Right lobe of liver (tissue), 6 donors: ENCODE measurements around the gene VGLL4. TPM values are rescaled to one million over a fixed set of nuclear protein-coding genes. Genes with fewer than 3 reads are reported as not detected.

Source experiments
- ATAC-seq, 4 donors: fragments of 200-7000 bp; cut with Tn5 transposase; one replicate each; pipeline ENCODE4 v1.9.1; 2020; ENCODE audit warnings: mild to moderate bottlenecking in 4 of 4, moderate library complexity in 4 of 4
- DNase-seq, 3 donors: peaks; one replicate each; pipeline ENCODE4 v3.0.0-alpha.2; 2020
- H3K27ac ChIP-seq, 3 donors: fragments of 200-600 bp; one replicate each; pipeline ENCODE4 v1.8.0; 2022
- H3K27me3 ChIP-seq, 2 donors: fragments of 200-600 bp; one replicate each; pipeline ENCODE4 v1.8.0; 2022
- H3K36me3 ChIP-seq, 4 donors: fragments of 200-600 bp; sonication (generic) in 1 of 4; one replicate each; pipeline versions ENCODE4 v1.5.1 to v1.8.0; 2017 to 2022; ENCODE audit warnings: control low read depth in 1 of 4
- H3K4me1 ChIP-seq, 4 donors: fragments of 200-600 bp; sonication (generic) in 1 of 4; one replicate each; pipeline versions ENCODE4 v1.5.1 to v1.8.0; 2017 to 2022; ENCODE audit warnings: control low read depth in 1 of 4
- H3K4me3 ChIP-seq, 3 donors: fragments of 200-600 bp; one replicate each; pipeline ENCODE4 v1.8.0; 2022
- H3K9me3 ChIP-seq, 4 donors: fragments of 200-600 bp; sonication (generic) in 1 of 4; one replicate each; pipeline versions ENCODE4 v1.5.1 to v1.8.0; 2017 to 2022; ENCODE audit warnings: control low read depth in 1 of 4
- CTCF ChIP-seq, 4 donors: fragments of 200-600 bp in 3 of 4; fragments of 450-650 bp in 1 of 4; IDR thresholded peaks; one replicate each; pipeline versions ENCODE4 v1.5.1 to v1.8.0; 2016 to 2022; ENCODE audit warnings: antibody characterized with exemption in 4 of 4, mild to moderate bottlenecking in 2 of 4
- POLR2A ChIP-seq: fragments of 450-650 bp; IDR thresholded peaks from one replicate; pipeline ENCODE4 v1.6.1; 2017; ENCODE audit warnings: antibody characterized with exemption, mild to moderate bottlenecking
- WGBS: methylation state at CpG from one replicate; pipeline ENCODE4 v1.1.6; 2018; ENCODE audit warnings: low coverage, low lambda C conversion rate; ENCODE audit not compliant: insufficient coverage; ENCODE audit errors: missing lambda C conversion rate; 5-methylcytosine and 5-hydroxymethylcytosine counted together
- intact Hi-C, 2 donors: fragments of 100-400 bp; cut with DNase I; formaldehyde crosslinking; loops; one replicate each; pipeline versions ENCODE4 v1.11.2 to v1.14.1; 2022
- total RNA-seq, 6 experiments: library from RNA; depleted of rRNA in 2 of 6; stranded (reverse); fragments of >200 nt in 2 of 6; fragmentation: NEBNext Ultra II Directional in 3 of 6; extraction: Animal tissue kit (Norgen Biotek cat#: 25700) in 3 of 6; gene quantifications; one replicate each; pipeline versions ENCODE4 v1.1.0 to v1.2.4, GENCODE V29; 2016 to 2023
- donor health status: DM: no; HTN: yes; CAD: no.
- donor health status: DM: no; HTN: no; CAD: no.
- donor health status: DM: no; HTN: no; CAD: no.
- donor health status: DM: no; HTN: yes; CAD: no.
- donor health status: DM: no; HTN: yes; CAD: no.

Gene VGLL4
- total RNA-seq, 6 experiments from 2014 or later, result 10.4 to 22.4 (median 15.2) TPM

GRCh38 chr3:11541321-11542303 is 102.1 kb downstream of the VGLL4 start:
- 89% methylated on average over 12 of the region's 16 CpGs for WGBS
- H3K27me3 ChIP-seq, result no peaks in the 10 kb centered on the region
- DNase-seq (peak in 1 of 3 donors; percentile 28), ATAC-seq (no peak)
- no peaks in the 10 kb centered on the region for H3K36me3 ChIP-seq
- H3K4me3 ChIP-seq, result no peak overlapping the region
- no peak overlapping the region for H3K27ac ChIP-seq
- intact Hi-C loops, result no loop called here
- no peaks in the 10 kb centered on the region for H3K4me1 ChIP-seq
- no peaks in the 10 kb centered on the region for H3K9me3 ChIP-seq
- TF ChIP-seq CTCF (IDR thresholded peaks at IDR 0.05) (no peak), POLR2A (no peak)

GRCh38 chr3:11539677-11540076 is 104.0 kb downstream of the VGLL4 start:
- DNase-seq (no peak), ATAC-seq (peak in 1 of 4 donors; percentile 35)
- Histone ChIP-seq H3K27ac (no peak overlapping the region), H3K36me3 (no peaks in the 10 kb centered on the region), H3K4me1 (no peaks in the 10 kb centered on the region), H3K4me3 (no peak overlapping the region), H3K27me3 (no peaks in the 10 kb centered on the region), H3K9me3 (no peaks in the 10 kb centered on the region)
- 93% methylated on average over 11 of the region's 14 CpGs for WGBS
- TF ChIP-seq CTCF (IDR thresholded peaks at IDR 0.05), result no peak
- TF ChIP-seq POLR2A, result no peak
- intact Hi-C loops, result no loop called here

- H3K9me3 ChIP-seq, result no peaks in the 10 kb centered on the region
- DNase-seq (no peak), ATAC-seq (no peak)
- 94% methylated on average over 5 of the region's 5 CpGs for WGBS
- no peaks in the 10 kb centered on the region for H3K27me3 ChIP-seq
- intact Hi-C loops, result no loop called here
- no peak overlapping the region for H3K27ac ChIP-seq
- H3K4me1 ChIP-seq, result no peaks in the 10 kb centered on the region
- H3K4me3 ChIP-seq, result no peak overlapping the region
- no peaks in the 10 kb centered on the region for H3K36me3 ChIP-seq
- no peak for TF ChIP-seq POLR2A
- no peak for TF ChIP-seq CTCF (IDR thresholded peaks at IDR 0.05)
Measured at GRCh38 chr3:11539218-11539617, 104.5 kb downstream of the VGLL4 start.

GRCh38 chr3:11538581-11538980 is 105.1 kb downstream of the VGLL4 start:
- DNase-seq (no peak), ATAC-seq (no peak)

More at GRCh38 chr3:11538581-11538980, 105.1 kb downstream of the VGLL4 start:
- no peaks in the 10 kb centered on the region for H3K9me3 ChIP-seq
- H3K27ac ChIP-seq, result no peak overlapping the region
- H3K4me3 ChIP-seq, result no peak overlapping the region
- intact Hi-C loops, result no loop called here
- WGBS, result 100% methylated on average over 2 of the region's 3 CpGs
- TF ChIP-seq CTCF (IDR thresholded peaks at IDR 0.05), result no peak
- no peak for TF ChIP-seq POLR2A
- H3K27me3 ChIP-seq, result no peaks in the 10 kb centered on the region
- H3K36me3 ChIP-seq, result no peaks in the 10 kb centered on the region
- no peaks in the 10 kb centered on the region for H3K4me1 ChIP-seq
